ENCODE data around the gene ELMOD1. TPM values are rescaled to one million over a fixed set of nuclear protein-coding genes. Genes with fewer than 3 reads are reported as not detected.
A peak's percentile ranks its signal among the peaks of the same experiment; 100 is the strongest.

ELMOD1 gene
- total and polyA plus RNA-seq, 2 experiments from 2014 or later, result 1.2 to 1.6 TPM

- TF ChIP-seq CTCF (conservative IDR thresholded peaks at IDR 0.05; ENCODE audit: low read depth in 2 of 2) (peak; percentile 34 to 47; a peak in 3 of 4 replicates), ZNF114 (CRISPR knock-in tag; IDR thresholded peaks at IDR 0.05) (no peak), POLR2AphosphoS5 (IDR thresholded peaks at IDR 0.05; ENCODE audit: low read depth) (no peak), ZNF331 (CRISPR knock-in tag; IDR thresholded peaks at IDR 0.05; ENCODE audit: low read depth) (no peak)
Measured at GRCh38 chr11:107605061-107606006, 14.4 kb downstream of the ELMOD1 start (continued).

- Histone ChIP-seq H3K79me2 (replicated peaks; ENCODE audit: insufficient read depth) (no peaks in the 10 kb centered on the region), H3K4me2 (peak overlapping the region; percentile 53), H4K20me1 (replicated peaks; ENCODE audit: insufficient read depth) (no peaks in the 10 kb centered on the region), H3K27ac (ENCODE audit: low read depth) (peak overlapping the region; percentile 65), H3K4me3 (no peak overlapping the region), H3K36me3 (ENCODE audit: insufficient read depth) (no peaks in the 10 kb centered on the region), H3K9me2 (ENCODE audit: insufficient read depth) (no peaks in the 10 kb centered on the region), H3K27me3 (ENCODE audit: insufficient read depth) (peaks cover 4% of the 10 kb centered on the region; the same call in 1 of the 2 replicates), H3F3A (replicated peaks; ENCODE audit: low read depth) (0 out of 2 replicates have a peak, but pooled peaks cover 3% of the 10 kb centered on the region), H3K4me1 (ENCODE audit: insufficient read depth) (peaks cover 51% of the 10 kb centered on the region), H2AFZ (no peak overlapping the region)
- peak; percentile 59 for DNase-seq (ENCODE audit: low spot score)
- TF ChIP-seq CTCF (conservative IDR thresholded peaks at IDR 0.05; ENCODE audit: low read depth in 2 of 2) (peak; percentile 46 to 57), ZNF114 (CRISPR knock-in tag; IDR thresholded peaks at IDR 0.05) (no peak), ZNF462 (CRISPR knock-in tag; IDR thresholded peaks at IDR 0.05) (peak; percentile 50; the same call in 1 of the 2 replicates)
- Mint-ChIP-seq H3K9me3 (no peaks in the 10 kb centered on the region), H3K4me1 (peaks cover 51% of the 10 kb centered on the region), H3K36me3 (ENCODE audit: low read depth) (no peaks in the 10 kb centered on the region), H3K27me3 (ENCODE audit: insufficient read depth, low read depth, poor library complexity) (peaks cover 11% of the 10 kb centered on the region), H3K4me3 (no peak overlapping the region), H3K27ac (no peak overlapping the region)
- ATAC-seq, result peak; percentile 57
Measured at GRCh38 chr11:107606141-107606540, 15.2 kb downstream of the ELMOD1 start.

Data from GM23338 (cell line).